GM23338 (cell line): Measurements from ENCODE around the gene SLC4A7. TPM values are rescaled to one million over a fixed set of nuclear protein-coding genes. Genes with fewer than 3 reads are reported as not detected.

ENCODE experiments used
- CREB1 ChIP-seq: fragments of 250-450 bp; sonication (Bioruptor Pico); IDR thresholded peaks from 2 replicates; pipeline ENCODE4 v1.5.0; 2020; ENCODE audit warnings: low read depth, mild to moderate bottlenecking, moderate library complexity
- EZH2phosphoT487 ChIP-seq: fragments of 200-600 bp; sonication (generic); IDR thresholded peaks from one replicate; pipeline ENCODE4 v1.8.1; 2018; ENCODE audit warnings: antibody characterized with exemption; ENCODE audit not compliant: unreplicated experiment
- POLR2AphosphoS5 ChIP-seq: IDR thresholded peaks from 2 replicates; pipeline ENCODE4 v1.6.1; 2016; ENCODE audit warnings: antibody characterized with exemption, low read depth
- STAT1 ChIP-seq: IDR thresholded peaks from one replicate; pipeline ENCODE4 v1.6.1; 2016; ENCODE audit warnings: antibody characterized with exemption; ENCODE audit not compliant: unreplicated experiment
- ZNF114 ChIP-seq: fragments of 250-450 bp; sonication (Bioruptor Pico); IDR thresholded peaks from 2 replicates; pipeline ENCODE4 v1.5.0; 2020; ENCODE audit warnings: mild to moderate bottlenecking, moderate library complexity
- ZNF462 ChIP-seq: fragments of 250-450 bp; sonication (Bioruptor Pico); IDR thresholded peaks from 2 replicates; pipeline ENCODE4 v1.5.0; 2020; ENCODE audit warnings: mild to moderate bottlenecking, moderate library complexity
- polyA plus RNA-seq: library from polyadenylated mRNA; unstranded; fragments of >200 nt; fragmentation: Nextera tagmentation; extraction: Ambion mirVana; gene quantifications from 2 replicates; pipeline ENCODE4 v1.2.1, GENCODE V29; 2016
- total RNA-seq: library from RNA; depleted of rRNA; stranded (reverse); fragments of >200 nt; shearing (Covaris generic); gene quantifications from 2 replicates; pipeline ENCODE4 v1.2.3, GENCODE V29; 2014
- TF ChIP-seq, protein P1 (sequence below), 2 experiments: fragments of 200-600 bp in 1 of 2; sonication (generic) in 1 of 2; conservative IDR thresholded peaks; 2 replicates each; pipeline versions ENCODE4 v1.5.1 to v1.6.1; 2016 to 2017; ENCODE audit warnings: antibody characterized with exemption in 2 of 2, low read depth in 2 of 2, mild to moderate bottlenecking in 2 of 2, moderate library complexity in 1 of 2
- TF ChIP-seq, protein P2 (sequence below): IDR thresholded peaks from 2 replicates; pipeline ENCODE4 v1.6.1; 2016; ENCODE audit warnings: antibody characterized with exemption

Gene SLC4A7
- total and polyA plus RNA-seq, 2 experiments from 2014 or later = 44.4 to 101 TPM

GRCh38 chr3:27345959-27346865 is 138.0 kb downstream of the SLC4A7 start (continued):
- TF ChIP-seq ZNF462 (no peak), EZH2phosphoT487 (no peak), POLR2AphosphoS5 (no peak), CREB1 (CRISPR knock-in tag) (no peak), STAT1 (no peak), ZNF114 (CRISPR knock-in tag) (no peak)
- TF ChIP-seq, protein P1, sequence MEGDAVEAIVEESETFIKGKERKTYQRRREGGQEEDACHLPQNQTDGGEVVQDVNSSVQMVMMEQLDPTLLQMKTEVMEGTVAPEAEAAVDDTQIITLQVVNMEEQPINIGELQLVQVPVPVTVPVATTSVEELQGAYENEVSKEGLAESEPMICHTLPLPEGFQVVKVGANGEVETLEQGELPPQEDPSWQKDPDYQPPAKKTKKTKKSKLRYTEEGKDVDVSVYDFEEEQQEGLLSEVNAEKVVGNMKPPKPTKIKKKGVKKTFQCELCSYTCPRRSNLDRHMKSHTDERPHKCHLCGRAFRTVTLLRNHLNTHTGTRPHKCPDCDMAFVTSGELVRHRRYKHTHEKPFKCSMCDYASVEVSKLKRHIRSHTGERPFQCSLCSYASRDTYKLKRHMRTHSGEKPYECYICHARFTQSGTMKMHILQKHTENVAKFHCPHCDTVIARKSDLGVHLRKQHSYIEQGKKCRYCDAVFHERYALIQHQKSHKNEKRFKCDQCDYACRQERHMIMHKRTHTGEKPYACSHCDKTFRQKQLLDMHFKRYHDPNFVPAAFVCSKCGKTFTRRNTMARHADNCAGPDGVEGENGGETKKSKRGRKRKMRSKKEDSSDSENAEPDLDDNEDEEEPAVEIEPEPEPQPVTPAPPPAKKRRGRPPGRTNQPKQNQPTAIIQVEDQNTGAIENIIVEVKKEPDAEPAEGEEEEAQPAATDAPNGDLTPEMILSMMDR (conservative IDR thresholded peaks at IDR 0.05; ENCODE audit: low read depth in 2 of 2) = no peak
- TF ChIP-seq, protein P2, sequence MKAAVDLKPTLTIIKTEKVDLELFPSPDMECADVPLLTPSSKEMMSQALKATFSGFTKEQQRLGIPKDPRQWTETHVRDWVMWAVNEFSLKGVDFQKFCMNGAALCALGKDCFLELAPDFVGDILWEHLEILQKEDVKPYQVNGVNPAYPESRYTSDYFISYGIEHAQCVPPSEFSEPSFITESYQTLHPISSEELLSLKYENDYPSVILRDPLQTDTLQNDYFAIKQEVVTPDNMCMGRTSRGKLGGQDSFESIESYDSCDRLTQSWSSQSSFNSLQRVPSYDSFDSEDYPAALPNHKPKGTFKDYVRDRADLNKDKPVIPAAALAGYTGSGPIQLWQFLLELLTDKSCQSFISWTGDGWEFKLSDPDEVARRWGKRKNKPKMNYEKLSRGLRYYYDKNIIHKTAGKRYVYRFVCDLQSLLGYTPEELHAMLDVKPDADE = no peak
